ENCODE measurements around the gene PLCXD1.
"Not testable (repeated sequence)": the region's sequence is repeated elsewhere in the genome, so short reads cannot be mapped to it uniquely, and the experiment has no call there.

Gene PLCXD1

GRCh38 chrX:337331-337831, 56.2 kb downstream of the PLCXD1 start:
- no peak for DNase-seq

- DNase-seq = no peak
Measured at GRCh38 chrX:338281-338835, 57.2 kb downstream of the PLCXD1 start.

- no peak for DNase-seq
Measured at GRCh38 chrX:338836-339400, 57.7 kb downstream of the PLCXD1 start.

- no peak for DNase-seq
Measured at GRCh38 chrX:340121-340520, 58.9 kb downstream of the PLCXD1 start.

- DNase-seq = no peak
Measured at GRCh38 chrX:340641-341423, 59.7 kb downstream of the PLCXD1 start.

- DNase-seq = no peak
Measured at GRCh38 chrX:341541-342101, 60.4 kb downstream of the PLCXD1 start.

GRCh38 chrX:344371-344901, 63.3 kb downstream of the PLCXD1 start:
- DNase-seq = no peak

- no peak for DNase-seq
Measured at GRCh38 chrX:345020-345925, 64.1 kb downstream of the PLCXD1 start.

- DNase-seq = no peak
Measured at GRCh38 chrX:346034-346813, 65.0 kb downstream of the PLCXD1 start.

GRCh38 chrX:347351-348117, 66.4 kb downstream of the PLCXD1 start:
- DNase-seq = no peak

- DNase-seq = no peak
Measured at GRCh38 chrX:348461-349117, 67.4 kb downstream of the PLCXD1 start.

- no peak for DNase-seq
Measured at GRCh38 chrX:349196-349595, 68.0 kb downstream of the PLCXD1 start.

GRCh38 chrX:349702-350101, 68.5 kb downstream of the PLCXD1 start:
- DNase-seq = no peak

- DNase-seq = no peak
Measured at GRCh38 chrX:350148-350533, 69.0 kb downstream of the PLCXD1 start.

- no peak for DNase-seq
Measured at GRCh38 chrX:350534-351323, 69.5 kb downstream of the PLCXD1 start.

- DNase-seq = not testable (repeated sequence)
Measured at GRCh38 chrX:351324-351641, 70.1 kb downstream of the PLCXD1 start.

GRCh38 chrX:351736-352135, 70.6 kb downstream of the PLCXD1 start:
- no peak for DNase-seq

- DNase-seq = no peak
Measured at GRCh38 chrX:352181-352580, 71.0 kb downstream of the PLCXD1 start.

GRCh38 chrX:352582-353314, 71.6 kb downstream of the PLCXD1 start:
- no peak for DNase-seq
